HEK293 (cell line): ENCODE results near the gene CDH6.

Experiments
- CTCF ChIA-PET: fragments of 350-600 bp; formaldehyde crosslinking; extraction: SDS; loops from one replicate; lab custom pipeline; 2021; ENCODE audit warnings: antibody characterized with exemption; lab: Yijun Ruan, JAX
- POLR2A ChIA-PET: fragments of 300-600 bp; formaldehyde crosslinking; extraction: SDS; loops from one replicate; lab custom pipeline; 2020; ENCODE audit warnings: antibody characterized with exemption, inconsistent platforms; lab: Yijun Ruan, JAX
- H3K27ac ChIP-seq: fragments of 200-500 bp; sonication (Bioruptor generic); 2 replicates; pipeline ENCODE4 v1.5.1; 2014; ENCODE audit warnings: low read depth, low read length, control low read depth, inconsistent platforms; ENCODE audit errors: extremely low read depth
- H3K36me3 ChIP-seq, 2 experiments: fragments of 200-500 bp in 1 of 2; sonication (Bioruptor generic) in 1 of 2; 1 replicate in 1 of 2; 2 replicates in 1 of 2; pipeline ENCODE4 v1.5.1; 2014 to 2017; ENCODE audit warnings: inconsistent platforms in 2 of 2, low read length in 2 of 2; ENCODE audit not compliant: control insufficient read depth in 2 of 2, insufficient read depth in 1 of 2
- H3K4me1 ChIP-seq: fragments of 200-500 bp; sonication (Bioruptor generic); 2 replicates; pipeline ENCODE4 v1.5.1; 2014; ENCODE audit warnings: mild to moderate bottlenecking, low read length, inconsistent platforms; ENCODE audit not compliant: control insufficient read depth, insufficient read depth
- H3K4me3 ChIP-seq: 2 replicates; pipeline ENCODE4 v1.5.1; 2011; ENCODE audit warnings: low read depth, mild to moderate bottlenecking, control low read depth, low read length, moderate library complexity
- H3K9me3 ChIP-seq: fragments of 200-500 bp; sonication (Bioruptor generic); 2 replicates; pipeline ENCODE4 v1.5.1; 2014; ENCODE audit warnings: low read depth, low read length, inconsistent platforms; ENCODE audit not compliant: control insufficient read depth, insufficient read depth
- GLIS1 ChIP-seq: fragments of 450-650 bp; formaldehyde crosslinking; IDR thresholded peaks from 2 replicates; pipeline ENCODE4 v1.5.1; 2016; ENCODE audit warnings: missing biosample characterization, missing genetic modification characterization
- KLF8 ChIP-seq: fragments of 450-650 bp; formaldehyde crosslinking; IDR thresholded peaks from 2 replicates; pipeline ENCODE4 v1.5.1; 2016; ENCODE audit warnings: missing biosample characterization, missing genetic modification characterization
- OVOL3 ChIP-seq: fragments of 450-650 bp; formaldehyde crosslinking; IDR thresholded peaks from 2 replicates; pipeline ENCODE4 v1.5.1; 2016; ENCODE audit warnings: missing biosample characterization, missing genetic modification characterization
- PRDM4 ChIP-seq: fragments of 450-650 bp; formaldehyde crosslinking; IDR thresholded peaks from 2 replicates; pipeline ENCODE4 v1.5.1; 2017; ENCODE audit warnings: missing biosample characterization, missing genetic modification characterization
- WT1 ChIP-seq: fragments of 450-650 bp; formaldehyde crosslinking; IDR thresholded peaks from 2 replicates; pipeline ENCODE4 v1.5.1; 2016; ENCODE audit warnings: missing biosample characterization, missing genetic modification characterization
- ZBTB26 ChIP-seq: fragments of 450-650 bp; formaldehyde crosslinking; optimal IDR thresholded peaks from 2 replicates; pipeline ENCODE3; 2016; ENCODE audit warnings: missing biosample characterization, mild to moderate bottlenecking, missing genetic modification characterization
- ZBTB48 ChIP-seq: fragments of 450-650 bp; formaldehyde crosslinking; IDR thresholded peaks from 2 replicates; pipeline ENCODE4 v1.5.1; 2016; ENCODE audit warnings: missing biosample characterization, missing genetic modification characterization
- ZFP37 ChIP-seq: fragments of 450-650 bp; formaldehyde crosslinking; IDR thresholded peaks from 2 replicates; pipeline ENCODE4 v1.5.1; 2016; ENCODE audit warnings: missing biosample characterization, missing genetic modification characterization
- ZIC2 ChIP-seq: fragments of 450-650 bp; formaldehyde crosslinking; IDR thresholded peaks from 2 replicates; pipeline ENCODE4 v1.5.1; 2016; ENCODE audit warnings: missing biosample characterization, missing genetic modification characterization
- ZNF146 ChIP-seq: fragments of 450-650 bp; formaldehyde crosslinking; IDR thresholded peaks from 2 replicates; pipeline ENCODE4 v1.5.1; 2016; ENCODE audit warnings: missing biosample characterization, missing genetic modification characterization
- ZNF175 ChIP-seq: fragments of 450-650 bp; formaldehyde crosslinking; IDR thresholded peaks from 2 replicates; pipeline ENCODE4 v1.5.1; 2016; ENCODE audit warnings: missing biosample characterization, missing genetic modification characterization
- ZNF184 ChIP-seq: fragments of 450-650 bp; IDR thresholded peaks from 2 replicates; pipeline ENCODE4 v1.5.1; 2018; ENCODE audit warnings: missing biosample characterization, mild to moderate bottlenecking, missing genetic modification characterization
- ZNF239 ChIP-seq: fragments of 450-650 bp; formaldehyde crosslinking; IDR thresholded peaks from 2 replicates; pipeline ENCODE4 v1.5.1; 2016; ENCODE audit warnings: missing biosample characterization, missing genetic modification characterization
- ZNF26 ChIP-seq: fragments of 450-650 bp; formaldehyde crosslinking; IDR thresholded peaks from 2 replicates; pipeline ENCODE4 v1.5.1; 2016; ENCODE audit warnings: missing biosample characterization, missing genetic modification characterization
- ZNF266 ChIP-seq: fragments of 450-650 bp; formaldehyde crosslinking; IDR thresholded peaks from 2 replicates; pipeline ENCODE4 v1.5.1; 2016; ENCODE audit warnings: missing biosample characterization, missing genetic modification characterization, low read depth
- ZNF280D ChIP-seq: fragments of 450-650 bp; formaldehyde crosslinking; IDR thresholded peaks from 2 replicates; pipeline ENCODE4 v1.5.1; 2016; ENCODE audit warnings: missing biosample characterization, missing genetic modification characterization
- ZNF394 ChIP-seq: fragments of 450-650 bp; formaldehyde crosslinking; IDR thresholded peaks from 2 replicates; pipeline ENCODE4 v1.5.1; 2016; ENCODE audit warnings: missing biosample characterization, missing genetic modification characterization, mild to moderate bottlenecking, moderate library complexity, borderline replicate concordance
- ZNF398 ChIP-seq: fragments of 450-650 bp; formaldehyde crosslinking; IDR thresholded peaks from 2 replicates; pipeline ENCODE4 v1.5.1; 2017; ENCODE audit warnings: missing biosample characterization, missing genetic modification characterization
- ZNF521 ChIP-seq: fragments of 450-650 bp; formaldehyde crosslinking; IDR thresholded peaks from 2 replicates; pipeline ENCODE4 v1.5.1; 2017; ENCODE audit warnings: missing biosample characterization, mild to moderate bottlenecking, missing genetic modification characterization
- ZNF544 ChIP-seq: fragments of 450-650 bp; formaldehyde crosslinking; IDR thresholded peaks from 2 replicates; pipeline ENCODE4 v1.5.0; 2017; ENCODE audit warnings: missing biosample characterization, missing genetic modification characterization
- ZNF560 ChIP-seq: fragments of 450-650 bp; formaldehyde crosslinking; IDR thresholded peaks from 2 replicates; pipeline ENCODE4 v1.5.1; 2017; ENCODE audit warnings: missing biosample characterization, missing genetic modification characterization, borderline replicate concordance
- ZNF621 ChIP-seq: fragments of 450-650 bp; formaldehyde crosslinking; IDR thresholded peaks from 2 replicates; pipeline ENCODE4 v1.5.1; 2017; ENCODE audit warnings: missing biosample characterization, missing genetic modification characterization
- ZNF658 ChIP-seq: fragments of 450-650 bp; formaldehyde crosslinking; IDR thresholded peaks from 2 replicates; pipeline ENCODE4; 2016; ENCODE audit warnings: missing biosample characterization, missing genetic modification characterization
- ZNF660 ChIP-seq: fragments of 450-650 bp; IDR thresholded peaks from 2 replicates; pipeline ENCODE4 v1.5.1; 2018; ENCODE audit warnings: missing biosample characterization, mild to moderate bottlenecking, missing genetic modification characterization
- ZNF664 ChIP-seq: fragments of 450-650 bp; formaldehyde crosslinking; IDR thresholded peaks from 2 replicates; pipeline ENCODE4 v1.5.1; 2016; ENCODE audit warnings: missing biosample characterization, missing genetic modification characterization
- ZSCAN5A ChIP-seq: fragments of 450-650 bp; formaldehyde crosslinking; IDR thresholded peaks from 2 replicates; pipeline ENCODE4 v1.5.1; 2016; ENCODE audit warnings: missing biosample characterization, missing genetic modification characterization

CDH6 gene

GRCh38 chr5:31153521-31153920 is 40.0 kb upstream of the CDH6 start:
- H3K36me3 ChIP-seq: no peaks in the 10 kb centered on the region
- POLR2A ChIA-PET: no interaction called here
- TF ChIP-seq GLIS1 (tag by site-specific recombination) (no peak), ZNF146 (tag by site-specific recombination) (no peak), ZNF184 (no peak), OVOL3 (tag by site-specific recombination) (no peak), ZNF560 (tag by site-specific recombination) (no peak), ZIC2 (tag by site-specific recombination) (no peak), ZNF544 (tag by site-specific recombination) (no peak), ZNF664 (no peak), ZNF621 (tag by site-specific recombination) (no peak), ZNF398 (tag by site-specific recombination) (no peak), ZNF175 (tag by site-specific recombination) (no peak), ZBTB26 (no peak), ZBTB48 (tag by site-specific recombination) (no peak), KLF8 (no peak), PRDM4 (tag by site-specific recombination) (no peak), ZNF26 (no peak), ZNF394 (no peak), ZFP37 (tag by site-specific recombination) (no peak)
- TF ChIP-seq, all 188 proteins: peak for 0
- Histone ChIP-seq H3K9me3 (no peaks in the 10 kb centered on the region), H3K4me3 (no peak overlapping the region), H3K27ac (no peak overlapping the region), H3K4me1 (no peaks in the 10 kb centered on the region)
- CTCF ChIA-PET: no interaction called here

- Histone ChIP-seq H3K4me3 (no peak overlapping the region), H3K36me3 (no peaks in the 10 kb centered on the region), H3K9me3 (no peaks in the 10 kb centered on the region), H3K4me1 (no peaks in the 10 kb centered on the region), H3K27ac (no peak overlapping the region)
- CTCF ChIA-PET: interaction anchor here (0.6 kb wide), 1 partner anchor 112 kb away, joined by 3 read pairs; no protein-coding TSS in a partner anchor
- POLR2A ChIA-PET: no interaction called here
- TF ChIP-seq ZNF280D (tag by site-specific recombination) (no peak), ZNF521 (tag by site-specific recombination) (no peak), ZNF660 (tag by site-specific recombination) (no peak), ZSCAN5A (tag by site-specific recombination) (no peak), ZNF266 (no peak), ZNF658 (tag by site-specific recombination) (no peak), GLIS1 (tag by site-specific recombination) (no peak), WT1 (tag by site-specific recombination) (no peak), ZNF239 (tag by site-specific recombination) (no peak)
Measured at GRCh38 chr5:31156631-31157160, 36.8 kb upstream of the CDH6 start.
